Immature natural killer cell (primary cell): ENCODE measurements around the gene KCNK3. TPM values are rescaled to one million over a fixed set of nuclear protein-coding genes. Genes with fewer than 3 reads are reported as not detected.
"Not testable (repeated sequence)": the region's sequence is repeated elsewhere in the genome, so short reads cannot be mapped to it uniquely, and the experiment has no call there.

Experiments used
- DNase-seq, 3 donors: peaks; one replicate each; pipeline ENCODE4 v3.0.0; 2022; ENCODE audit warnings: mixed read lengths in 1 of 3
- H3K27ac Mint-ChIP-seq, 6 donors: one replicate each; pipeline ENCODE4 v1.8.0; 2020; ENCODE audit warnings: mixed read lengths in 6 of 6, mild to moderate bottlenecking in 5 of 6, inconsistent platforms in 4 of 6, moderate library complexity in 3 of 6
- H3K27me3 Mint-ChIP-seq, 3 donors: one replicate each; pipeline ENCODE4 v1.8.0; 2020 to 2021; ENCODE audit warnings: low read depth in 3 of 3, mild to moderate bottlenecking in 3 of 3, mixed read lengths in 3 of 3, moderate library complexity in 3 of 3, inconsistent platforms in 1 of 3
- H3K36me3 Mint-ChIP-seq, 3 donors: one replicate each; pipeline ENCODE4 v1.8.0; 2020; ENCODE audit warnings: mixed read lengths in 3 of 3, inconsistent platforms in 2 of 3, mild to moderate bottlenecking in 2 of 3
- H3K4me1 Mint-ChIP-seq, 2 donors: one replicate each; pipeline ENCODE4 v1.8.0; 2020; ENCODE audit warnings: inconsistent platforms in 2 of 2, mild to moderate bottlenecking in 2 of 2, mixed read lengths in 2 of 2, moderate library complexity in 1 of 2
- H3K4me3 Mint-ChIP-seq, 5 donors: one replicate each; pipeline ENCODE4 v1.8.0; 2020; ENCODE audit warnings: mild to moderate bottlenecking in 5 of 5, mixed read lengths in 5 of 5, inconsistent platforms in 3 of 5, moderate library complexity in 3 of 5
- H3K9me3 Mint-ChIP-seq, 6 donors: one replicate each; pipeline ENCODE4 v1.8.0; 2020; ENCODE audit warnings: mild to moderate bottlenecking in 6 of 6, mixed read lengths in 6 of 6, inconsistent platforms in 4 of 6, moderate library complexity in 3 of 6
- polyA plus RNA-seq, 3 donors: library from polyadenylated mRNA; unstranded; fragments of 300-500 nt; fragmentation: Illumina TruSeq; gene quantifications; one replicate each; pipeline ENCODE4 v1.2.3, GENCODE V29; 2021

KCNK3 gene
- polyA plus RNA-seq, 3 donors from 2014 or later, result not detected

DNA sequence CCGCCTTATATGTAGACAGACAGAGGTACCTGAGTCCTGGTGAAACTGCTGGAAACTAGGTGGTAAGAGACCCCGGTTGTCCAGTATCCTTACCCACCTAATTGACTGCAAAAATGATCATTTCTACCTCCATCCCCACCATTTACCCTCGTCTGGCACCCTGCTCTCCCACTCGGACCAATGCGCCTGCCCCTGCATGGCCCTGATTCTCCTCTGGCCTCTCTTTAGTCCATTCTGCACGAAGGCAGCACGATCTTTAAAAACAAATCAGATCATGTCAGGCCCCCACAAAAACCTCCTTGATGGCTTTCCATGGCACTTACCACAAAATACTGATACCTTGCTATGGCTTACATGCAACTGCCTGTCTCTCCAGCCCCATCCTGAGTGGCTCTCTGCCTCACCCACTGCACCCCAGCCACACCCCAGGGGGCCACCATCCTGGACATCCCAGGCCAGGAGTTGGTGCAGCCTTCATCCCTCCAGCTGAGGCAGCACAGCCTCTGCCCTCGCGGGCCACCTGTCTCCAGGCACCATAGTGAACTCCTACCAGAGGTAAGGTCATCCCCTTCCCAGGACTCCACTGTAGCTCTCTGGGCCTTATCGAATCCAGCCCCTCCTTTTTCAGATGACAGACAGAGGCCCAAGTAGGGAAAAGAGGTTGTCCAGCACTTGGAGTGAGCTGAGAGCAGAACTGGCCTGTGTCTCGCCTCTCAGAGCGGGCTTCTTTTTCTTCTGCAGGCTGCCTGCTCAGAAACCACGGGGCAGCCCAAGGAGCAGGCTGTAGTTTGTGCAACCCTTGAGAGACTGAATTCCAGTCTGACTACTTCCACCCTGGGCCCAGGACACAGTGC is 39.1 kb upstream of the KCNK3 start:
- Mint-ChIP-seq H3K36me3 (no peaks in the 10 kb centered on the region), H3K4me3 (no peak overlapping the region), H3K4me1 (no peaks in the 10 kb centered on the region), H3K9me3 (peaks cover 0 to 2% (median 0%) of the 10 kb centered on the region in 6 donors), H3K27me3 (peaks cover 5 to 21% (median 7%) of the 10 kb centered on the region in 3 donors), H3K27ac (peak overlapping the region in 1 of 6 donors; percentile 24)
- no peak for DNase-seq

DNA sequence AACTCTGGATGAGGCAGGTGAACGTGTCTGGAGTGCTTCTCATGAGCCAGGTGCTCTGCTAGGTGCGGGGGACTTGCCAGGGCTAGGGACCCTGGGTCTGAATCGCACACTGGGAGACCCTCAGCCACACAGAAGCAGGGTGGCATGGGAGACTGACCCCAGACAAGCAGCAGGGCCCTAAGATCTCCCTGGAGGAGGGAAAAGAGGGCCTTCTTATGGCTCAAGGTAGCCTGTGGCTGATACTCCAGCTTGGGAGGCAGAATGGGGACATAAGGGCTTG is 38.5 kb upstream of the KCNK3 start:
- no peaks in the 10 kb centered on the region for H3K36me3 Mint-ChIP-seq
- H3K4me3 Mint-ChIP-seq, result no peak overlapping the region
- no peaks in the 10 kb centered on the region for H3K4me1 Mint-ChIP-seq
- peaks cover 0 to 2% (median 0%) of the 10 kb centered on the region in 6 donors for H3K9me3 Mint-ChIP-seq
- peaks cover 5 to 21% (median 6%) of the 10 kb centered on the region in 3 donors for H3K27me3 Mint-ChIP-seq
- no peak for DNase-seq
- no peak overlapping the region for H3K27ac Mint-ChIP-seq

DNA sequence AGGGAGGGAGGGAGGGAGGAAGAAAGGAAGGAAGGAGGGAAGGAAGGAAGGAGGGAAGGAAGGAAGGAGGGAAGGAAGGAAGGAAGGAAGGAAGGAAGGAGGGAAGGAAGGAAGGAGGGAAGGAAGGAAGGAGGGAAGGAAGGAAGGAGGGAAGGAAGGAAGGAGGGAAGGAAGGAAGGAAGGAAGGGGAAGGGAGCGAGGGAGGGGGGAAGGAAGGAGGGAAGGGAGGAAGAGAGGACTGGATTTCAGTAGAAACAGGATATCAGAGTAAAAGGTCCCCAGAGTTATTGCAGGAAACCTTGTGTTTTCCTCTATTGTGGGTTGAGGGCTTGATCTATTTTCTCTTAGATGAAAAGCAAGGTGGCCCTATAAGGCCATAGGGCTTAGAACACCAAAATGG is 37.4 kb upstream of the KCNK3 start:
- not testable (repeated sequence) for H3K4me3 Mint-ChIP-seq, H3K36me3 Mint-ChIP-seq, DNase-seq, H3K27ac Mint-ChIP-seq, H3K4me1 Mint-ChIP-seq
- Mint-ChIP-seq H3K9me3 (peaks cover 4 to 12% (median 5%) of the 10 kb centered on the region in 6 donors), H3K27me3 (peaks cover 5 to 19% (median 8%) of the 10 kb centered on the region in 3 donors)

DNA sequence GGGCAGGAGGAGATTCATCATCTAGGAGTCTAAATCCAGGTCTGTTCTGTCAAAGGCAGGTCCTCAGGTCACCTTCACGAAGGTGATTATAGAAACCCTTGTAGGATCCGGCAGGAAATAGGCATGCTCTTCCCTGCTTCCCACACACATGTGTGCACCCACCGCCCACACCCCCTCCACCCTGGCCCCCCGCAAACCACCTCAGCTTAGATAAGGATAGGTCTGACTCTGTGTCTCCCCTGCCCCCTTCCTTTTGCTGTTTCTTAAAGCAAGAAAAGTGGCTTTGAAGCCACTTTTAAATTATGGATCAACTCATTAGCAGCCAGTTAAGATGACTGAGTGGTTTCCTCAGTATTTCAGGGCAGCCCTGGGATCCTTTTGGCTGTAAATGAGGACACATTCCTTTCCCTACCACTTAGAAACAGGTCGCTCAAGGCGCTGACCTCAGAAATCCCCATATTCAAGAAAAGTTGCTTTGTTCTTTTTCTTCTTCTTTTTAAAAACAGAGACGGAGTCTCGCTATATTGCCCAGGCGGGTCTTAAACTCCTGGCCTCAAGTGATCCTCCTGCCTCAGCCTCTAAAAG is 36.8 kb upstream of the KCNK3 start:
- Mint-ChIP-seq H3K9me3 (peaks cover 4 to 18% (median 10%) of the 10 kb centered on the region in 6 donors), H3K27ac (no peak overlapping the region), H3K4me1 (no peaks in the 10 kb centered on the region), H3K4me3 (no peak overlapping the region), H3K36me3 (peaks cover 0 to 4% (median 0%) of the 10 kb centered on the region in 3 donors), H3K27me3 (peaks cover 5 to 15% (median 8%) of the 10 kb centered on the region in 3 donors)
- no peak for DNase-seq

DNA sequence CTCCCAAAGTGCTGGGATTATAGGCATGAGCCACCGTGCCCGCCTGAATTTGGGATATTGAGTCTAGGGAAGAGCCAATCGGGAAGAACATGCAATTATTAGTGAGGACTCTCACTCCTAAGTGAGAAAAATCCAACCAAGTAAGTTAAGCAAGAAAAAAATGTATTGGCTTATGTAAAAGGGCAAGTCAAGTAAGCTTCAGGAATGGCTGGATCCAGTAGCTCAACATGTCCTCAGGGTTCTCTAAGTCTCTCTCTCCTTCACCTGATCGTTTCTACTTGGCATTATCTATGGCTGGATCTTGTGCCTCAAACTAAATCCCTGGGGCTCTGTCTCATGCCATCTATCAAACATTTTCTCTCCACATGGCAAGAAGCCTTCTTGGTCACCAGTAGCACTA is 35.3 kb upstream of the KCNK3 start:
- Mint-ChIP-seq H3K4me1 (no peaks in the 10 kb centered on the region), H3K9me3 (peaks cover 7 to 25% (median 14%) of the 10 kb centered on the region in 6 donors), H3K4me3 (no peak overlapping the region)

DNA sequence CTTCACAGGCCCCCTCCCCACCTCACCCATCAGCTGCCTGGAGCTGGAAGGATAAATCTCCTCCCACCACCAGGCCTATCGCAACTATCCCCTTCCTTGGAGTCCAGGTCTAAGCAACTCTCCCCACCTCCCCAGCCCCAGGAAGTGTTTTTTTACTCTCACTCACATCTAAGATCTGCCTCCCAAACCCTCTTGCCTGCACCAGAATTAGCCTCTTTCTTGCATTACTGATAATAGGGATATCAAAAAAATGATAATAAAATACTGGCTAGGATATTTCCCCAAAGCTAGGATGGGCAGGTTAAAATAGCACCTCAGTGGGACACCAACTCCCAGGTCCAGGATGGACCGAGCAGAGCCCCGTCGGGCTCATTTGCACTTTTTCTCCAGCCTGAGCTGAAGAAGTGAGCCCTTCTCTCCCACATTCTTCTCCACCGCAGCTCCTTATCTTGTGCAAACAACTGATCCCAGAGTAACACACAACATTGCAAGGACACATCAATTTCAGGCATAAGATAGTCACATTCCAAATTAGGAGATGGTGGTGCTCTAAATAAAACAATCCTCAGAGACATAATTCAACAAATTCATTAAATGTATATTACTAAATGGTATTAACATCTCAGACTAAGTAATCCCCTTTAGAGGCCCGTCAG is 33.7 kb upstream of the KCNK3 start:
- H3K27me3 Mint-ChIP-seq, result peaks cover 2 to 12% (median 5%) of the 10 kb centered on the region in 3 donors
- H3K36me3 Mint-ChIP-seq, result peaks cover 0 to 4% (median 0%) of the 10 kb centered on the region in 3 donors
- no peak overlapping the region for H3K4me3 Mint-ChIP-seq
- H3K4me1 Mint-ChIP-seq, result no peaks in the 10 kb centered on the region
- no peak for DNase-seq
- H3K9me3 Mint-ChIP-seq, result peaks cover 7 to 25% (median 14%) of the 10 kb centered on the region in 6 donors
- H3K27ac Mint-ChIP-seq, result no peak overlapping the region

More for the DNA sequence above, 35.3 kb upstream of the KCNK3 start:
- no peak for DNase-seq
- Mint-ChIP-seq H3K27me3 (peaks cover 5 to 12% (median 5%) of the 10 kb centered on the region in 3 donors), H3K36me3 (peaks cover 0 to 4% (median 0%) of the 10 kb centered on the region in 3 donors), H3K27ac (no peak overlapping the region)

DNA sequence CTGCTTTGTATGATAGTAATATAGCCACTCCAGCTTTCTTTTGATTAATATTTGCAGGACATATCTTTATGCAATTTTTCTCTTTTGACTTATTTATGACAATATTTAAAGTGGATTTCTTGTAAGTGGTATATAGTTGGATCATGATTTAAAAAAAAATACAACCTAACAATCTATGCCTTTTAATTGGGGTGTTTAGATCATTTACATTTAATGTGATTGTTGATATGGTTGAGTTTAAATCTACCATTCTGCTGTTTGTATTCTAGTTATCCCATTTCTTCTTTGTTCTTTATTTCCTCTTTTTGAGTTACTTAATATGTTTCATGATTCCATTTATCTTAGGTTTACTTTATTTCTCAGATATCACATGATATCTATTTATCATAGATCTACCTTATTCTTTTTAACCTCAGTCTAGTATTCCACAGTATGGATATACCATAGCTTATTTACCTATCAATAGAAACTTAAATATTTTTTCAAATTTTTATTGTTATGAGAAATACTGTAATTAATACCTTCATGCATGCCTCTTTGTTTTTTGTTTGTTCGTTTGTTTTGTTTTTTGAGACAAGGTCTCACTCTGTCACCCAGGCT is 32.1 kb upstream of the KCNK3 start:
- no peak for DNase-seq
- Mint-ChIP-seq H3K36me3 (peaks cover 0 to 4% (median 0%) of the 10 kb centered on the region in 3 donors), H3K4me3 (no peak overlapping the region), H3K4me1 (no peaks in the 10 kb centered on the region), H3K27ac (no peak overlapping the region), H3K27me3 (peaks cover 2 to 12% (median 5%) of the 10 kb centered on the region in 3 donors), H3K9me3 (peaks cover 7 to 25% (median 14%) of the 10 kb centered on the region in 6 donors)

DNA sequence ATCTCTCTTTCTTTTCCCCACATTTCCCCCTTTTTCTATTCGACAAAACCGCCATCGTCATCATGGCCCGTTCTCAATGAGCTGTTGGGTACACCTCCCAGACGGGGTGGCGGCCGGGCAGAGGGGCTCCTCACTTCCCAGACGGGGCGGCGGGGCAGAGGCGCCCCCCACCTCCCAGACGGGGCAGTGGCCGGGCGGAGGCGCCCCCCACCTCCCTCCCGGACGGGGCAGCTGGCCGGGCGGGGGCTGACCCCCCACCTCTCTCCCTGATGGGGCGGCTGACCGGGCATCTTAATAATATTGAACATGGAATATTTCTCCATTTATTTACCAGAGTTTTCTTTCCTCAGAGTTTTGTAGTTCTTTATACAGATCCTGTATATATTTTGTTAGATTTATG is 27.2 kb upstream of the KCNK3 start:
- peaks cover 2 to 18% (median 5%) of the 10 kb centered on the region in 3 donors for H3K27me3 Mint-ChIP-seq
- not testable (repeated sequence) for H3K27ac Mint-ChIP-seq, H3K4me3 Mint-ChIP-seq, DNase-seq, H3K36me3 Mint-ChIP-seq
- H3K9me3 Mint-ChIP-seq, result peaks cover 3 to 12% (median 9%) of the 10 kb centered on the region in 6 donors
- H3K4me1 Mint-ChIP-seq, result peaks cover 0 to 14% of the 10 kb centered on the region in 2 donors

DNA sequence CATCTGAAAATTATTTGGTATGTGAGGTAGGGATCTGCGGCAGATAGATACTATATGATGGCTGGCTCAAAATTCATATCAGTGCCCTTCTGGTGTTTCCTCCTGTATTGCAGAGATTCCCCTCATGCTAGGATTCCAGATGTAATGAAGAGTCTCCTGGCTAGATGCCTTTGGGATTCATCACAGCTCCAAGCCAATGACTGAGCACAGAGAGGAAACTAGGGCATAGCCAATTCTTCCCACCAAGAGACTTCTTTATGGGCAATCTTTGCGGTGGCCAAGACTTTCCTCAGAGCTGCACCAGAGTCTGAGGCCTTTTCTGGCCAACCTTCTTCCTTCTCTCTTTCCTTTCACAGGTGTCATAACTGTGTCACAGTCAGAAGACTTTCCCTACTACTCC is 25.9 kb upstream of the KCNK3 start:
- H3K4me3 Mint-ChIP-seq, result no peak overlapping the region
- peaks cover 0 to 18% (median 5%) of the 10 kb centered on the region in 3 donors for H3K27me3 Mint-ChIP-seq
- H3K36me3 Mint-ChIP-seq, result peaks cover 0 to 4% (median 3%) of the 10 kb centered on the region in 3 donors
- DNase-seq, result no peak
- no peak overlapping the region for H3K27ac Mint-ChIP-seq
- no peaks in the 10 kb centered on the region for H3K9me3 Mint-ChIP-seq
- peaks cover 0 to 14% of the 10 kb centered on the region in 2 donors for H3K4me1 Mint-ChIP-seq

DNA sequence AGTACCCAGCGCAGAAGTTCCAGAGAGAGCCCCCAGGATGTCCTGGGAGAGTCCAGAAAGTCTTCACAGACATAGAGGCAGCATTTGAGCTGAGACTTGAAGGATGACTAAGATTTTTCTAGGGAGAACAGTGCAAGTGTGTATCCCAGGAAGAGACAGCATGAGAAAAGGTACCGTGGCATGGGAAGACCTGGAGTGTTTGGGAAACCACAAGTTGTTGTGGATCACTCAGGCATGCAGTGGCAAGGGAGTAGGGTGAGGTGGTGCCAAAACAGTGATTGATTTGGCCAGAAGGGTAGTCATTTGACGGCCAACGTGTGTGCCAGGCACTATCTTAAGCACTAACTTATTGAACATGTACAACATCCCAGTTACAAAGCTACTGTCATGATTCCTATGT is 24.5 kb upstream of the KCNK3 start:
- peaks cover 0 to 14% of the 10 kb centered on the region in 2 donors for H3K4me1 Mint-ChIP-seq
- peaks cover 0 to 22% (median 5%) of the 10 kb centered on the region in 3 donors for H3K27me3 Mint-ChIP-seq
- no peaks in the 10 kb centered on the region for H3K9me3 Mint-ChIP-seq
- DNase-seq, result no peak
- H3K4me3 Mint-ChIP-seq, result no peak overlapping the region
- H3K27ac Mint-ChIP-seq, result no peak overlapping the region
- peaks cover 0 to 4% (median 3%) of the 10 kb centered on the region in 3 donors for H3K36me3 Mint-ChIP-seq

DNA sequence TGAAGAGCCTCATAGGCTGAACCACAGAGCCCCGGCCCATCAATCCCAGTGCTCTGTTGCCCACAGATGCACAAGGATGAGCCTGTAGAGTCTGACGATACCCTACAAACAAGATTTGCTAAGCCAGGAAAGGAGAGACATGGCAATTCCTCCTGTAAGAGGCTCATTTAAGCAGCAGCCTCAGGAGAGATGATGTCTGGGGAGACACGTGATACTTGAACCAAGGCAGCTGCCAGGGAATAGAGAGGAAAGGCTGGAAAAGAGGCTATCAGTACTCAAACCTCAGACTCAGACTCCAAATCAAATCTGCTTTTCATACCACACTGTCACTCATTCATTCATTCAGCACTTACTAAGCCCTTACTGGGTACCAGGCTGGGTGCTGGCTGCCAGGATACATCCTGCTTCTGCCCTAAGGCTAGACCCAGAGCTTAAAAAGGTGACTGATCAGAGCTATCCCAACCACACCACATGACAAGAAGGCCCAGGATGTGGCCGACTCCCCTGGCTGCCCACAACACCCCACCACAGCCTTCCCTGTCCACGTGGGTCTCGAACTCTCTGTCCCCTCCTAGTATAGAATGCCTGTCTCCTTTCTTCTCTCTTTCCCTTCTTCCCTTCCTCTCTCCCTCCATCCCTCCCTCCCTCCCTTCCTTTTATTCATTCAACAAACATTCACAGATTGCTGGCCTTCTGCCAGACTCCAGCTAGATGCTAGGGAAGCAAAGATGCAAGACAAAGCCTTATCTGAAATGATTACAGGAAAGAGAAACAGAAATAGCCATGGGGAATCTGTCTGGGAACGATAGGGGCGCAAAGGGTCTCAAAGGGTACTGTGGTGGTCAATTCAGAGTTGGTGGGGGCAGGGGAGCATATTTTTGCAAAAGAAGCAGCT is 23.4 kb upstream of the KCNK3 start:
- no peak overlapping the region for H3K4me3 Mint-ChIP-seq
- H3K27ac Mint-ChIP-seq, result no peak overlapping the region

DNA sequence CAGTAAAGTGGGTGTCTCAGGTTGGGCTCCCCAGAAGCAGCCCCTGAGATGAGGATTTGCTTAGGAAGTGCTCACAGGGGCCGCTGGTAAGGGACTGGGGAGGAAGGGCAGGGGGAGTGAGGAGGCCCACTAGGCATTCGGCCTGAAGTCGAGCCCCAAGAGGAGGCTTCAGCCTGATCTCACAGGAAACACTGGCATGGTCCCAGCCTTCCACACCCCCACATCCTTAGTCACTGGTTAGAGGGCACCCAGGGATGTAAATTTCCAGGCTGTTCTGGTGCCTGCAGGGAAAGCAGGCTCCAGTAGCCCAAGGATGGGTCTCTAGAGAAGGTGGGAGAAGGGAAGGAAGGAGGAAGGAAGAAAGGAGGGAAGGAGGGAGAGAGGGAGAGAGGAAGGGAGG is 22.4 kb upstream of the KCNK3 start:
- no peak overlapping the region for H3K27ac Mint-ChIP-seq
- no peaks in the 10 kb centered on the region for H3K9me3 Mint-ChIP-seq
- peaks cover 0 to 4% (median 3%) of the 10 kb centered on the region in 3 donors for H3K36me3 Mint-ChIP-seq
- H3K4me3 Mint-ChIP-seq, result no peak overlapping the region
- peaks cover 0 to 14% of the 10 kb centered on the region in 2 donors for H3K4me1 Mint-ChIP-seq
- DNase-seq, result no peak
- peaks cover 3 to 22% (median 5%) of the 10 kb centered on the region in 3 donors for H3K27me3 Mint-ChIP-seq

More for the DNA sequence above, 23.4 kb upstream of the KCNK3 start:
- Mint-ChIP-seq H3K27me3 (peaks cover 0 to 22% (median 5%) of the 10 kb centered on the region in 3 donors), H3K9me3 (no peaks in the 10 kb centered on the region), H3K4me1 (peaks cover 0 to 14% of the 10 kb centered on the region in 2 donors), H3K36me3 (peaks cover 0 to 4% (median 3%) of the 10 kb centered on the region in 3 donors)
- DNase-seq, result peak in 2 of 3 donors; percentile 9 to 18
